NCI-H128 (cell line): Measurements from ENCODE around the gene CPXM1.

Source experiments
- DNase-seq: peaks from one replicate; lab custom pipeline; 2025; ENCODE audit not compliant: unreplicated experiment; lab: John Stamatoyannopoulos, UW

CPXM1 gene

GRCh38 chr20:2750491-2751251 is 49.8 kb downstream of the CPXM1 start:
- no peak for DNase-seq

- no peak for DNase-seq
These were observed 50.4 kb downstream of the CPXM1 start for GRCh38 chr20:2749951-2750490.

- no peak for DNase-seq
These were observed 51.0 kb downstream of the CPXM1 start for GRCh38 chr20:2749343-2749950.

GRCh38 chr20:2748551-2749342 is 51.7 kb downstream of the CPXM1 start:
- DNase-seq = no peak

- DNase-seq = no peak
These were observed 52.7 kb downstream of the CPXM1 start for GRCh38 chr20:2747676-2748235.

- no peak for DNase-seq
These were observed 53.7 kb downstream of the CPXM1 start for GRCh38 chr20:2746636-2747265.

- DNase-seq = no peak
These were observed 54.3 kb downstream of the CPXM1 start for GRCh38 chr20:2745936-2746635.

- no peak for DNase-seq
These were observed 55.1 kb downstream of the CPXM1 start for GRCh38 chr20:2745060-2745910.
